ENCODE measurements around the gene IYD. TPM values are rescaled to one million over a fixed set of nuclear protein-coding genes. Genes with fewer than 3 reads are reported as not detected.

The IYD gene
- total and polyA plus RNA-seq, 2 donors from 2014 or later: 2.3 to 6.0 TPM

GRCh38 chr6:150439373-150439772 lies 70.6 kb downstream of the IYD start:
- H3K4me1 ChIP-seq (ENCODE audit: control insufficient read depth in 2 of 3, insufficient read depth in 2 of 3, low read depth in 1 of 3, low read length in 3 of 3): no peaks in the 10 kb centered on the region
- FAIRE-seq (no peak), DNase-seq (no peak)
- no peaks in the 10 kb centered on the region for H3K27me3 ChIP-seq (ENCODE audit: control insufficient read depth, insufficient read depth, low read length)
- H3K27ac ChIP-seq (ENCODE audit: low read depth in 2 of 2, low read length in 2 of 2): no peak overlapping the region
- H3K9me3 ChIP-seq (ENCODE audit: control insufficient read depth in 2 of 3, insufficient read depth in 1 of 3, low read length in 3 of 3): peaks cover 0 to 8% (median 0%) of the 10 kb centered on the region in 3 donors
- H3K9ac ChIP-seq (ENCODE audit: low read length in 3 of 3): no peak overlapping the region
- intact Hi-C loops (cut with DNase I): no loop called here
- H3K4me3 ChIP-seq (ENCODE audit: low read length in 3 of 3): no peak overlapping the region
- no peaks in the 10 kb centered on the region for H3K36me3 ChIP-seq (ENCODE audit: control insufficient read depth in 2 of 3, insufficient read depth in 3 of 3, low read length in 3 of 3)
- TF ChIP-seq, protein P1, sequence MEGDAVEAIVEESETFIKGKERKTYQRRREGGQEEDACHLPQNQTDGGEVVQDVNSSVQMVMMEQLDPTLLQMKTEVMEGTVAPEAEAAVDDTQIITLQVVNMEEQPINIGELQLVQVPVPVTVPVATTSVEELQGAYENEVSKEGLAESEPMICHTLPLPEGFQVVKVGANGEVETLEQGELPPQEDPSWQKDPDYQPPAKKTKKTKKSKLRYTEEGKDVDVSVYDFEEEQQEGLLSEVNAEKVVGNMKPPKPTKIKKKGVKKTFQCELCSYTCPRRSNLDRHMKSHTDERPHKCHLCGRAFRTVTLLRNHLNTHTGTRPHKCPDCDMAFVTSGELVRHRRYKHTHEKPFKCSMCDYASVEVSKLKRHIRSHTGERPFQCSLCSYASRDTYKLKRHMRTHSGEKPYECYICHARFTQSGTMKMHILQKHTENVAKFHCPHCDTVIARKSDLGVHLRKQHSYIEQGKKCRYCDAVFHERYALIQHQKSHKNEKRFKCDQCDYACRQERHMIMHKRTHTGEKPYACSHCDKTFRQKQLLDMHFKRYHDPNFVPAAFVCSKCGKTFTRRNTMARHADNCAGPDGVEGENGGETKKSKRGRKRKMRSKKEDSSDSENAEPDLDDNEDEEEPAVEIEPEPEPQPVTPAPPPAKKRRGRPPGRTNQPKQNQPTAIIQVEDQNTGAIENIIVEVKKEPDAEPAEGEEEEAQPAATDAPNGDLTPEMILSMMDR (IDR thresholded peaks at IDR 0.05; ENCODE audit: borderline replicate concordance, extremely low read depth, insufficient read depth): no peak

DNA sequence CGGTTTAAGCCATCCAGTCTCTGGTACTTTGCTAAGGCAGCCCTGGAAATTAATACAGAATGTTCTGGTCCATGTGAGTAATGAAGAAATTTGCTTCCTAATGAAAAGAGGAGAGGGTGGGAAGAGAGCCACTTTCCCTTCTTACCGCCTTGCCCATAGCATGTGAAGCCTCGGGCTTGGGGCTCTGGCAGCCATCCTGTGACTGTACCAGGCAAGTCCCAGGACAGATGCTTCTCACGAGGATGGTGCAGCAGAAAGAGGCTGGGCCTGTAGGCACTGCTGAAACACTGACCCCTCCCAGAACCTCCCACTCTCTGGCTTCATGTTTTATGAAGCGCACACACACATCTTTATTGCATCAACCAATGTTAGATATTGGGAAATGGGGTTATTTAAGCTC lies 74.8 kb downstream of the IYD start:
- Histone ChIP-seq H3K27ac (ENCODE audit: low read depth in 2 of 2, low read length in 2 of 2) (no peak overlapping the region), H3K4me1 (ENCODE audit: control insufficient read depth in 2 of 3, insufficient read depth in 2 of 3, low read depth in 1 of 3, low read length in 3 of 3) (no peaks in the 10 kb centered on the region), H3K9me3 (ENCODE audit: control insufficient read depth in 2 of 3, insufficient read depth in 1 of 3, low read length in 3 of 3) (peaks cover 0 to 8% (median 0%) of the 10 kb centered on the region in 3 donors), H3K36me3 (ENCODE audit: control insufficient read depth in 2 of 3, insufficient read depth in 3 of 3, low read length in 3 of 3) (no peaks in the 10 kb centered on the region), H3K27me3 (ENCODE audit: control insufficient read depth, insufficient read depth, low read length) (no peaks in the 10 kb centered on the region), H3K4me3 (ENCODE audit: low read length in 3 of 3) (no peak overlapping the region), H3K9ac (ENCODE audit: low read length in 3 of 3) (no peak overlapping the region)
- FAIRE-seq (no peak), DNase-seq (no peak)
- TF ChIP-seq, protein P1 (IDR thresholded peaks at IDR 0.05; ENCODE audit: borderline replicate concordance, extremely low read depth, insufficient read depth): no peak
- intact Hi-C loops (cut with DNase I): no loop called here

DNA sequence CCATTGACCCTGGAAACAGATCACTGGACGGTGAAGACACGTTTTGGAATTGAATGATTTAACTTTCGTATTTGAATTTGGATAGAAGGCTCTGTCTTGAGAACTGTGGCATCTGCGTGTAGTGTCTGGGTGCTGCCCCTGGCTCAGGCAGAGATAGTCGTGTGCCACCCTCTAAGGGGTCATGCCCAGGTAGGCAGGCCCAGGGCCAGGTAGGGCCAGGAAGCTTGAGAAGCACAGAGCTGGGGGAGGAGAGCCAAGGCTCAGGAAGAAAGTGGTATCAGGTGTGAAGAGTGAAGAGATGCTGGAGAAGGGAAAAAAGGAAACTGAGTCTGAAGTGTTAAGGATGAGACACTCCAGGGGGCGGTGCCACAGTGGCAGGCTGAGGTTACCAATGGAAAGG lies 75.5 kb downstream of the IYD start:
- TF ChIP-seq, protein P1 (IDR thresholded peaks at IDR 0.05; ENCODE audit: borderline replicate concordance, extremely low read depth, insufficient read depth): no peak
- Histone ChIP-seq H3K36me3 (ENCODE audit: control insufficient read depth in 2 of 3, insufficient read depth in 3 of 3, low read length in 3 of 3) (no peaks in the 10 kb centered on the region), H3K9ac (ENCODE audit: low read length in 3 of 3) (no peak overlapping the region), H3K4me3 (ENCODE audit: low read length in 3 of 3) (no peak overlapping the region), H3K4me1 (ENCODE audit: control insufficient read depth in 2 of 3, insufficient read depth in 2 of 3, low read depth in 1 of 3, low read length in 3 of 3) (no peaks in the 10 kb centered on the region), H3K27ac (ENCODE audit: low read depth in 2 of 2, low read length in 2 of 2) (no peak overlapping the region), H3K9me3 (ENCODE audit: control insufficient read depth in 2 of 3, insufficient read depth in 1 of 3, low read length in 3 of 3) (peaks cover 0 to 8% (median 0%) of the 10 kb centered on the region in 3 donors), H3K27me3 (ENCODE audit: control insufficient read depth, insufficient read depth, low read length) (no peaks in the 10 kb centered on the region)
- DNase-seq (no peak), FAIRE-seq (no peak)
- intact Hi-C loops (cut with DNase I): no loop called here

DNA sequence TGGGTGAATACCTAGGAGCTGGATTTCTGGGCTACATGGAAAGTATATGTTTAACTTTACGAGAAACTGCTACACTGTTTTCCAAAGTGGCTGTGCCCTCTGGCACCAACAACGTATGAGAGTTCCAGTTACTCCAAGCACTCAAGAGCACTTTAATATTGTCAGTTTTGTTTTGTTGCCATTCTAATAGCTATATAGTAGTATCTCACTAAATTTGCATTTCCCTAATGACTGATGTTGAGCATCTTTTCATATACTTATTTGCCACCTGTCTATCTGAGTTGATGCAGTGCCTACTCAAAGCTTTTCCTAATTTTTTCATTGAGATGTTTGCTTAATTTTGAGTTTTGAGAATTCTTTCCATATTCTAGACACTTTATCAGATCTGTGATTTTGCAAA lies 76.7 kb downstream of the IYD start:
- no peaks in the 10 kb centered on the region for H3K4me1 ChIP-seq (ENCODE audit: control insufficient read depth in 2 of 3, insufficient read depth in 2 of 3, low read depth in 1 of 3, low read length in 3 of 3)
- no peak overlapping the region for H3K4me3 ChIP-seq (ENCODE audit: low read length in 3 of 3)
- H3K27ac ChIP-seq (ENCODE audit: low read depth in 2 of 2, low read length in 2 of 2): no peak overlapping the region
- FAIRE-seq (no peak), DNase-seq (no peak)
- H3K27me3 ChIP-seq (ENCODE audit: control insufficient read depth, insufficient read depth, low read length): no peaks in the 10 kb centered on the region
- intact Hi-C loops (cut with DNase I): no loop called here
- H3K36me3 ChIP-seq (ENCODE audit: control insufficient read depth in 2 of 3, insufficient read depth in 3 of 3, low read length in 3 of 3): no peaks in the 10 kb centered on the region
- peaks cover 0 to 2% (median 0%) of the 10 kb centered on the region in 3 donors for H3K9me3 ChIP-seq (ENCODE audit: control insufficient read depth in 2 of 3, insufficient read depth in 1 of 3, low read length in 3 of 3)
- H3K9ac ChIP-seq (ENCODE audit: low read length in 3 of 3): no peak overlapping the region
- TF ChIP-seq, protein P1 (IDR thresholded peaks at IDR 0.05; ENCODE audit: borderline replicate concordance, extremely low read depth, insufficient read depth): no peak
